CD14-positive monocyte (primary cell): ENCODE data around the gene POU6F2. TPM values are rescaled to one million over a fixed set of nuclear protein-coding genes. Genes with fewer than 3 reads are reported as not detected.

ENCODE experiments used
- DNase-seq, 3 donors: peaks; one replicate each; pipeline ENCODE4 v3.0.0-alpha.2; 2011 to 2022
- H2AFZ ChIP-seq: 2 replicates; pipeline ENCODE4 v1.6.0; 2012; ENCODE audit warnings: mild to moderate bottlenecking, low read depth, low read length, inconsistent platforms; ENCODE audit not compliant: insufficient read depth, poor library complexity, severe bottlenecking
- H3K27ac ChIP-seq, 2 donors: 1 replicate in 1 of 2; 2 replicates in 1 of 2; pipeline ENCODE4 v1.5.1; 2012 to 2013; ENCODE audit warnings: low read length in 2 of 2, control low read depth in 1 of 2, inconsistent platforms in 1 of 2, low read depth in 1 of 2, mild to moderate bottlenecking in 1 of 2
- H3K27me3 ChIP-seq, 2 donors: one replicate each; pipeline versions ENCODE4 v1.6.0 to v1.6.1; 2011 to 2013; ENCODE audit warnings: low read length in 2 of 2; ENCODE audit not compliant: control insufficient read depth in 2 of 2, insufficient read depth in 2 of 2
- H3K36me3 ChIP-seq, 2 donors: replicated peaks in 1 of 2; 1 replicate in 1 of 2; 2 replicates in 1 of 2; pipeline versions ENCODE4 v1.5.1 to v1.6.1; 2012 to 2013; ENCODE audit warnings: low read length in 2 of 2, control low read depth in 1 of 2, inconsistent platforms in 1 of 2, mild to moderate bottlenecking in 1 of 2; ENCODE audit not compliant: insufficient read depth in 2 of 2, control insufficient read depth in 1 of 2
- H3K4me1 ChIP-seq, 2 donors: 1 replicate in 1 of 2; 2 replicates in 1 of 2; pipeline versions ENCODE4 v1.5.1 to v1.6.1; 2012 to 2013; ENCODE audit warnings: low read length in 2 of 2, control low read depth in 1 of 2, inconsistent platforms in 1 of 2, mild to moderate bottlenecking in 1 of 2, moderate library complexity in 1 of 2; ENCODE audit not compliant: insufficient read depth in 2 of 2, control insufficient read depth in 1 of 2
- H3K4me2 ChIP-seq: replicated peaks from 2 replicates; pipeline ENCODE3; 2012; ENCODE audit warnings: low read length, moderate library complexity, mild to moderate bottlenecking; ENCODE audit not compliant: poor library complexity, severe bottlenecking; ENCODE audit errors: extremely low read depth
- H3K4me3 ChIP-seq, 3 experiments: fragments of 200-600 bp in 1 of 3; sonication (generic) in 1 of 3; replicated peaks in 1 of 3; 1 replicate in 2 of 3; 2 replicates in 1 of 3; pipeline ENCODE4 v1.5.1; 2011 to 2013; ENCODE audit warnings: low read length in 3 of 3, mild to moderate bottlenecking in 3 of 3, control low read depth in 2 of 3, low read depth in 2 of 3, inconsistent platforms in 1 of 3, moderate library complexity in 1 of 3
- H3K79me2 ChIP-seq: 2 replicates; pipeline ENCODE4 v1.6.0; 2012; ENCODE audit warnings: mild to moderate bottlenecking, control low read depth, inconsistent platforms, low read length, moderate library complexity; ENCODE audit not compliant: insufficient read depth
- H3K9ac ChIP-seq: 2 replicates; pipeline ENCODE4 v1.6.0; 2017; ENCODE audit warnings: low read length, mild to moderate bottlenecking; ENCODE audit not compliant: insufficient read depth, poor library complexity, severe bottlenecking
- H3K9me3 ChIP-seq, 2 donors: replicated peaks in 1 of 2; 1 replicate in 1 of 2; 2 replicates in 1 of 2; pipeline versions ENCODE4 v1.5.1 to v1.6.1; 2012 to 2013; ENCODE audit warnings: low read length in 2 of 2, control low read depth in 1 of 2; ENCODE audit not compliant: control insufficient read depth in 1 of 2, insufficient read depth in 1 of 2
- H4K20me1 ChIP-seq: 2 replicates; pipeline ENCODE4 v1.6.0; 2012; ENCODE audit warnings: mild to moderate bottlenecking, low read length, control low read depth, moderate library complexity; ENCODE audit not compliant: insufficient read depth
- H3K27ac Mint-ChIP-seq, 7 donors: one replicate each; pipeline ENCODE4 v1.8.0; 2020; ENCODE audit warnings: mild to moderate bottlenecking in 7 of 7, mixed read lengths in 7 of 7, moderate library complexity in 6 of 7, inconsistent platforms in 2 of 7
- H3K27me3 Mint-ChIP-seq, 3 donors: one replicate each; pipeline ENCODE4 v1.8.0; 2021 to 2022; ENCODE audit warnings: low read depth in 3 of 3, mild to moderate bottlenecking in 3 of 3, mixed read lengths in 3 of 3, moderate library complexity in 3 of 3, inconsistent platforms in 1 of 3
- H3K36me3 Mint-ChIP-seq, 2 donors: one replicate each; pipeline ENCODE4 v1.8.0; 2020; ENCODE audit warnings: mixed read lengths in 2 of 2, inconsistent platforms in 1 of 2, mild to moderate bottlenecking in 1 of 2
- H3K4me1 Mint-ChIP-seq: one replicate; pipeline ENCODE4 v1.8.0; 2020; ENCODE audit warnings: mild to moderate bottlenecking, mixed read lengths
- H3K4me3 Mint-ChIP-seq, 2 donors: one replicate each; pipeline ENCODE4 v1.8.0; 2020; ENCODE audit warnings: mild to moderate bottlenecking in 2 of 2, mixed read lengths in 2 of 2, moderate library complexity in 1 of 2
- H3K9me3 Mint-ChIP-seq, 7 donors: one replicate each; pipeline ENCODE4 v1.8.0; 2020 to 2022; ENCODE audit warnings: mixed read lengths in 7 of 7, mild to moderate bottlenecking in 6 of 7, moderate library complexity in 6 of 7, inconsistent platforms in 2 of 7
- WGBS: methylation state at CpG from one replicate; pipeline ENCODE4 v1.1.5; 2013; ENCODE audit warnings: missing lambda C conversion rate; ENCODE audit not compliant: insufficient coverage; 5-methylcytosine and 5-hydroxymethylcytosine counted together
- intact Hi-C, 2 donors: fragments of 100-400 bp; cut with micrococcal nuclease; formaldehyde crosslinking; loops; one replicate each; pipeline versions ENCODE4 v1.15.0 to v1.15.1; 2023
- polyA plus RNA-seq, 3 donors: library from polyadenylated mRNA; depleted of rRNA in 1 of 3; unstranded in 2 of 3; stranded (reverse) in 1 of 3; fragments of 300-500 nt in 2 of 3; fragments of >200 nt in 1 of 3; fragmentation: Illumina TruSeq in 2 of 3; gene quantifications; 1 replicate in 2 of 3; 2 replicates in 1 of 3; pipeline ENCODE4 v1.2.3, GENCODE V29; 2012 to 2021
- TF ChIP-seq, protein P1 (sequence below): fragments of 200-600 bp; IDR thresholded peaks from one replicate; pipeline ENCODE4 v1.8.0; 2022; ENCODE audit warnings: antibody characterized with exemption, mild to moderate bottlenecking

The POU6F2 gene
- polyA plus RNA-seq, 3 donors: not detected

DNA sequence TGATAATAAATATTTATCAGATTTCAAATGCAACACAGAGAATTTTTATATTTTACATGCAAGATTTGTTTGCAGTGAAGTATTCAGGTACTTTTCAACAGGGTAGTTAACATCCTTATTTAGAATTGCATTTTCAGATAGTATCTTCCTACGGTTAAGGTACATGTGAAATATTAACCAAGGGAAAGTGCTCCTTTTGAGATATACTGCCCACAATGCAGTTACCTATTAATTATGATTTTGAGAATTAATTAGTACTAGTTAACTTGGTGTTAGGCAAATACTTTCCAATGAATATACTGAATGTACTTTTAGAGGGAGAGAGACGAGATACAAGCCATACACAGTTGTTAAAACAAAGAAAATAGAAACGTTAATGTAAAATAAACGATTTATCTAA, 382.3 kb downstream of the POU6F2 start:
- Mint-ChIP-seq H3K27ac (no peak overlapping the region), H3K4me3 (no peak overlapping the region), H3K4me1 (peaks cover 5% of the 10 kb centered on the region), H3K36me3 (no peaks in the 10 kb centered on the region), H3K27me3 (peaks cover 0 to 7% (median 2%) of the 10 kb centered on the region in 3 donors), H3K9me3 (peaks cover 0 to 4% (median 1%) of the 10 kb centered on the region in 7 donors)
- no peaks in the 10 kb centered on the region for H3K79me2 ChIP-seq
- no peak overlapping the region for H3K27ac ChIP-seq
- intact Hi-C loops: no loop called here
- no peaks in the 10 kb centered on the region for H3K9me3 ChIP-seq
- TF ChIP-seq, protein P1, sequence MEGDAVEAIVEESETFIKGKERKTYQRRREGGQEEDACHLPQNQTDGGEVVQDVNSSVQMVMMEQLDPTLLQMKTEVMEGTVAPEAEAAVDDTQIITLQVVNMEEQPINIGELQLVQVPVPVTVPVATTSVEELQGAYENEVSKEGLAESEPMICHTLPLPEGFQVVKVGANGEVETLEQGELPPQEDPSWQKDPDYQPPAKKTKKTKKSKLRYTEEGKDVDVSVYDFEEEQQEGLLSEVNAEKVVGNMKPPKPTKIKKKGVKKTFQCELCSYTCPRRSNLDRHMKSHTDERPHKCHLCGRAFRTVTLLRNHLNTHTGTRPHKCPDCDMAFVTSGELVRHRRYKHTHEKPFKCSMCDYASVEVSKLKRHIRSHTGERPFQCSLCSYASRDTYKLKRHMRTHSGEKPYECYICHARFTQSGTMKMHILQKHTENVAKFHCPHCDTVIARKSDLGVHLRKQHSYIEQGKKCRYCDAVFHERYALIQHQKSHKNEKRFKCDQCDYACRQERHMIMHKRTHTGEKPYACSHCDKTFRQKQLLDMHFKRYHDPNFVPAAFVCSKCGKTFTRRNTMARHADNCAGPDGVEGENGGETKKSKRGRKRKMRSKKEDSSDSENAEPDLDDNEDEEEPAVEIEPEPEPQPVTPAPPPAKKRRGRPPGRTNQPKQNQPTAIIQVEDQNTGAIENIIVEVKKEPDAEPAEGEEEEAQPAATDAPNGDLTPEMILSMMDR: no peak
- no peaks in the 10 kb centered on the region for H4K20me1 ChIP-seq
- H3K36me3 ChIP-seq: no peaks in the 10 kb centered on the region
- WGBS: no CpG with 5 or more reads among the region's 4 CpGs
- no peak overlapping the region for H2AFZ ChIP-seq
- no peak overlapping the region for H3K4me3 ChIP-seq
- no peaks in the 10 kb centered on the region for H3K4me1 ChIP-seq
- no peak for DNase-seq
- no peaks in the 10 kb centered on the region for H3K27me3 ChIP-seq
- no peak overlapping the region for H3K4me2 ChIP-seq
- no peak overlapping the region for H3K9ac ChIP-seq

DNA sequence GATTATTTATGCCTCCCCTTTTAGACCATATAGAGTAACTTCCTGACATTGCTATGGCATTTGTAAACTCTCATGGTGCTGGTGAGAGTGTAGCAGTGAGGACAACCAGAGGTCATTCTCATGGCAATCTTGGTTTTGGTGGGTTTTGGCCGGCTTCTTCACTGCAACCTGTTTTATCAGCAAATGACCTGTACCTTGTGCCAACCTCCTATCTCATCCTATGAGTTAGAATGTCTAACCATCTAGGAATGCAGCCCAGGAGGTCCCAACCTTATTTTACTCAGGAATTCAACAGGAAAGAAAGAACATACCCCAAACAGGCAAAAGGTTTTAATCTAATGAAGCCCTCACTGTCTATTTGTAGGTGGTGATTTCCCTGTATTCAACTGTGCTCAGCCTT, 383.1 kb downstream of the POU6F2 start:
- Mint-ChIP-seq H3K36me3 (no peaks in the 10 kb centered on the region), H3K4me3 (no peak overlapping the region), H3K27ac (no peak overlapping the region), H3K27me3 (peaks cover 0 to 7% (median 2%) of the 10 kb centered on the region in 3 donors), H3K4me1 (peaks cover 5% of the 10 kb centered on the region), H3K9me3 (peaks cover 0 to 4% (median 2%) of the 10 kb centered on the region in 7 donors)
- H3K79me2 ChIP-seq: no peaks in the 10 kb centered on the region
- no peaks in the 10 kb centered on the region for H3K27me3 ChIP-seq
- H3K4me3 ChIP-seq: no peak overlapping the region
- no peaks in the 10 kb centered on the region for H4K20me1 ChIP-seq
- WGBS: 100% methylated on average over 1 of the region's 1 CpG
- intact Hi-C loops: no loop called here
- H2AFZ ChIP-seq: no peak overlapping the region
- DNase-seq: no peak
- no peaks in the 10 kb centered on the region for H3K4me1 ChIP-seq
- H3K36me3 ChIP-seq: no peaks in the 10 kb centered on the region
- H3K27ac ChIP-seq: no peak overlapping the region
- TF ChIP-seq, protein P1: no peak
- no peaks in the 10 kb centered on the region for H3K9me3 ChIP-seq
- no peak overlapping the region for H3K4me2 ChIP-seq
- no peak overlapping the region for H3K9ac ChIP-seq
